ENCODE results near the gene SPACDR. TPM values are rescaled to one million over a fixed set of nuclear protein-coding genes. Genes with fewer than 3 reads are reported as not detected.

Gene SPACDR
- total and polyA plus RNA-seq, 2 donors (not counting 1 experiment from before 2014, with no cell fraction given) = 2.1 to 3.7 TPM

DNA sequence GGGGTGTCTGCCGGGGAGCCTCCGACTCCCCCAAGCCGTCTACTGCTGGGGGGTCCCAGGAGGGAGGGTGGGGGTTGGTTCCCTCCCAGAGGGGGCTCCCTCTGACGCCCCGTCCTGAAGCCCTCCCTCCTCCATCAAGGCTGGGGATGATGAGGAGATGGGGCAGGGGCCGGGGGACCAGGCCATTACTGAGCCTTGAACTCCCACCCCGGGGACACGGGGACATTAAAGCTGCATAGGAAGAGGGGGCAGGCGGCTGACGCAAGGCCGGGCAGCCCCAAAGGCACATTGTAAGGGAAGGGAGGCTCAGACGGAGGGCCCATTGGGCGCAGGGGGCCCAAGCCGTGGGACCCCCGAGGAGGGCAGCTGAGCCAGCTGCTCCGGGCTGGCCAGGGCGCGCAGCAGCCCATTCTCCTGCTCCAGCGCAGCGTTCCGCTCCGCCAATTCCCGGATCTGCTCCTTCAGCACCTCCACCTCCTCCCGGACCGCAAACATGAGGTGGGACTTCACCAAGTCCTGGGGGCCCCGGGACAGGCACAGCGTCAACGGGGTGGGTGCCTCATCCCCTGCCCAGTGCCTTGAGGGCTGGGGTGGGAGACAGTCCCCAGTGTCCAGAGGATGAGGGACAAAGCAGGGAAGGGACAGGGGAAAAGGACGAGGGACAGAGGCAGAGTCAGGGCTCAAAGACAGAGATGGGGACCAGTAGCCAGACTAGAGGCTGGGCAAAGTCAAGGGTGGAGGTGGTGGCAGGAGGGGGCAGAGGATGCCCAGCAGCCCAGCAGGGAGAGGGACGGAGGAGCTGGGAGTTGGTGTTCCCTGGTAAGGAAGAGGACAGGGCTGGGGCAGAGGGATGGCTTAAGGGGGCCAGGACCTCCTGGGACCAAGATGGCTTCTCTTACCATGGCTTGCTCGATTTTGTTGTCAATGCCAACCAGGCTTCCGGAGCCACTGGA, 2.9 kb upstream of the SPACDR start:
- DNase-seq = no peak
- Mint-ChIP-seq H3K27ac (no peak overlapping the region), H3K4me1 (peaks cover 9% of the 10 kb centered on the region), H3K9me3 (ENCODE audit: insufficient read depth) (no peaks in the 10 kb centered on the region), H3K27me3 (no peaks in the 10 kb centered on the region), H3K4me3 (no peak overlapping the region)
- POLR2A ChIA-PET = no interaction called here
- Histone ChIP-seq H3K4me2 (replicated peaks; ENCODE audit: low read depth, low read length, poor library complexity, severe bottlenecking) (no peak overlapping the region), H3K79me2 (ENCODE audit: control insufficient read depth, insufficient read depth, low read length) (peaks cover 25% of the 10 kb centered on the region), H3K27ac (ENCODE audit: low read length in 2 of 2) (no peak overlapping the region), H2AFZ (ENCODE audit: insufficient read depth, low read depth, low read length, poor library complexity, severe bottlenecking) (no peak overlapping the region), H3K9ac (ENCODE audit: low read length) (no peak overlapping the region), H3K9me3 (ENCODE audit: control extremely low read depth in 1 of 3, control insufficient read depth in 2 of 3, insufficient read depth in 1 of 3, low read length in 2 of 3) (no peaks in the 10 kb centered on the region), H4K20me1 (ENCODE audit: control insufficient read depth, insufficient read depth, low read length, poor library complexity, severe bottlenecking) (peaks cover 42% of the 10 kb centered on the region), H3K36me3 (replicated peaks in 1 of 2; ENCODE audit: control extremely low read depth in 1 of 2, control insufficient read depth in 1 of 2, extremely low read depth in 1 of 2, insufficient read depth in 2 of 2, low read length in 1 of 2) (peaks cover 3 to 39% of the 10 kb centered on the region in 2 experiments), H3K27me3 (replicated peaks in 1 of 4; ENCODE audit: control extremely low read depth in 1 of 4, control insufficient read depth in 3 of 4, insufficient read depth in 4 of 4, low read length in 3 of 4) (no peaks in the 10 kb centered on the region), H3K4me3 (ENCODE audit: control extremely low read depth in 1 of 5, extremely low read depth in 1 of 5, insufficient read depth in 1 of 5, low read depth in 2 of 5, low read length in 4 of 5) (no peak overlapping the region), H3K4me1 (ENCODE audit: control insufficient read depth in 2 of 2, insufficient read depth in 2 of 2, low read length in 2 of 2) (peaks cover 3 to 4% of the 10 kb centered on the region in 2 donors)
- intact Hi-C loops (cut with micrococcal nuclease) = no loop called here
- 95% methylated on average over 19 of the region's 32 CpGs for WGBS (ENCODE audit: insufficient coverage)
- TF ChIP-seq EZH2 (IDR thresholded peaks at IDR 0.05; ENCODE audit: borderline replicate concordance, insufficient read depth, low read depth, low read length, poor library complexity, severe bottlenecking) = no peak
- TF ChIP-seq, protein P1, sequence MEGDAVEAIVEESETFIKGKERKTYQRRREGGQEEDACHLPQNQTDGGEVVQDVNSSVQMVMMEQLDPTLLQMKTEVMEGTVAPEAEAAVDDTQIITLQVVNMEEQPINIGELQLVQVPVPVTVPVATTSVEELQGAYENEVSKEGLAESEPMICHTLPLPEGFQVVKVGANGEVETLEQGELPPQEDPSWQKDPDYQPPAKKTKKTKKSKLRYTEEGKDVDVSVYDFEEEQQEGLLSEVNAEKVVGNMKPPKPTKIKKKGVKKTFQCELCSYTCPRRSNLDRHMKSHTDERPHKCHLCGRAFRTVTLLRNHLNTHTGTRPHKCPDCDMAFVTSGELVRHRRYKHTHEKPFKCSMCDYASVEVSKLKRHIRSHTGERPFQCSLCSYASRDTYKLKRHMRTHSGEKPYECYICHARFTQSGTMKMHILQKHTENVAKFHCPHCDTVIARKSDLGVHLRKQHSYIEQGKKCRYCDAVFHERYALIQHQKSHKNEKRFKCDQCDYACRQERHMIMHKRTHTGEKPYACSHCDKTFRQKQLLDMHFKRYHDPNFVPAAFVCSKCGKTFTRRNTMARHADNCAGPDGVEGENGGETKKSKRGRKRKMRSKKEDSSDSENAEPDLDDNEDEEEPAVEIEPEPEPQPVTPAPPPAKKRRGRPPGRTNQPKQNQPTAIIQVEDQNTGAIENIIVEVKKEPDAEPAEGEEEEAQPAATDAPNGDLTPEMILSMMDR (IDR thresholded peaks at IDR 0.05) = no peak
- ATAC-seq (ENCODE audit: low read depth) = no peak
- CTCF ChIA-PET = interaction anchor here (2.2 to 2.6 kb wide), 2 partner anchors 15 to 93 kb away, joined by 10 to 15 read pairs; no protein-coding TSS in a partner anchor
